ENCODE measurements around the gene RIMS1.

The RIMS1 gene

GRCh38 chr6:71929047-71929446 lies 42.7 kb downstream of the RIMS1 start:
- no peaks in the 10 kb centered on the region for H3K9me3 ChIP-seq (ENCODE audit: insufficient read depth, low read length)
- H3K9ac ChIP-seq (ENCODE audit: low read length), result no peak overlapping the region
- no peak overlapping the region for H2AFZ ChIP-seq (ENCODE audit: low read depth, low read length)
- no peaks in the 10 kb centered on the region for H4K20me1 ChIP-seq (ENCODE audit: insufficient read depth, low read length)
- no peak overlapping the region for H3K27ac ChIP-seq (ENCODE audit: low read length)
- H3K36me3 ChIP-seq (replicated peaks; ENCODE audit: low read depth, low read length), result no peaks in the 10 kb centered on the region
- H3K4me1 ChIP-seq (ENCODE audit: low read length), result no peaks in the 10 kb centered on the region
- H3K4me3 ChIP-seq (ENCODE audit: low read length), result no peak overlapping the region
- TF ChIP-seq CTCF (IDR thresholded peaks at IDR 0.05; ENCODE audit: low read depth, low read length), result no peak
- no peak for TF ChIP-seq EZH2phosphoT487 (IDR thresholded peaks at IDR 0.05; ENCODE audit: low read depth)
- H3K4me2 ChIP-seq (ENCODE audit: low read length), result no peak overlapping the region
- no peaks in the 10 kb centered on the region for H3K27me3 ChIP-seq (ENCODE audit: low read depth, low read length)
- H3K79me2 ChIP-seq (ENCODE audit: low read length), result no peaks in the 10 kb centered on the region

- Histone ChIP-seq H3K4me3 (ENCODE audit: low read length) (no peak overlapping the region), H3K27me3 (ENCODE audit: low read depth, low read length) (no peaks in the 10 kb centered on the region), H3K9ac (ENCODE audit: low read length) (no peak overlapping the region), H4K20me1 (ENCODE audit: insufficient read depth, low read length) (no peaks in the 10 kb centered on the region), H3K27ac (ENCODE audit: low read length) (no peak overlapping the region), H3K79me2 (ENCODE audit: low read length) (no peaks in the 10 kb centered on the region), H3K4me2 (ENCODE audit: low read length) (no peak overlapping the region), H2AFZ (ENCODE audit: low read depth, low read length) (no peak overlapping the region), H3K4me1 (ENCODE audit: low read length) (no peaks in the 10 kb centered on the region), H3K9me3 (ENCODE audit: insufficient read depth, low read length) (no peaks in the 10 kb centered on the region), H3K36me3 (replicated peaks; ENCODE audit: low read depth, low read length) (no peaks in the 10 kb centered on the region)
- no peak for TF ChIP-seq EZH2phosphoT487 (IDR thresholded peaks at IDR 0.05; ENCODE audit: low read depth)
- TF ChIP-seq CTCF (IDR thresholded peaks at IDR 0.05; ENCODE audit: low read depth, low read length), result no peak
Measured at GRCh38 chr6:71933881-71934280, 47.5 kb downstream of the RIMS1 start.

GRCh38 chr6:71965404-71965803 lies 79.1 kb downstream of the RIMS1 start:
- Histone ChIP-seq H3K79me2 (ENCODE audit: low read length) (no peaks in the 10 kb centered on the region), H3K4me3 (ENCODE audit: low read length) (no peak overlapping the region), H3K27me3 (ENCODE audit: low read depth, low read length) (no peaks in the 10 kb centered on the region), H3K27ac (ENCODE audit: low read length) (no peak overlapping the region), H3K9ac (ENCODE audit: low read length) (no peak overlapping the region), H2AFZ (ENCODE audit: low read depth, low read length) (no peak overlapping the region), H3K9me3 (ENCODE audit: insufficient read depth, low read length) (no peaks in the 10 kb centered on the region), H3K4me2 (ENCODE audit: low read length) (no peak overlapping the region), H4K20me1 (ENCODE audit: insufficient read depth, low read length) (no peaks in the 10 kb centered on the region), H3K36me3 (replicated peaks; ENCODE audit: low read depth, low read length) (no peaks in the 10 kb centered on the region), H3K4me1 (ENCODE audit: low read length) (peaks cover 4% of the 10 kb centered on the region; the same call in 1 of the 2 replicates)
- TF ChIP-seq EZH2phosphoT487 (IDR thresholded peaks at IDR 0.05; ENCODE audit: low read depth) (no peak), CTCF (IDR thresholded peaks at IDR 0.05; ENCODE audit: low read depth, low read length) (no peak)

GRCh38 chr6:71967436-71967835 lies 81.1 kb downstream of the RIMS1 start:
- no peak overlapping the region for H2AFZ ChIP-seq (ENCODE audit: low read depth, low read length)
- TF ChIP-seq EZH2phosphoT487 (IDR thresholded peaks at IDR 0.05; ENCODE audit: low read depth) (no peak), CTCF (IDR thresholded peaks at IDR 0.05; ENCODE audit: low read depth, low read length) (no peak)
- no peaks in the 10 kb centered on the region for H4K20me1 ChIP-seq (ENCODE audit: insufficient read depth, low read length)
- no peaks in the 10 kb centered on the region for H3K79me2 ChIP-seq (ENCODE audit: low read length)
- H3K4me3 ChIP-seq (ENCODE audit: low read length), result no peak overlapping the region
- no peaks in the 10 kb centered on the region for H3K4me1 ChIP-seq (ENCODE audit: low read length)
- H3K27ac ChIP-seq (ENCODE audit: low read length), result no peak overlapping the region
- no peak overlapping the region for H3K4me2 ChIP-seq (ENCODE audit: low read length)
- no peaks in the 10 kb centered on the region for H3K36me3 ChIP-seq (replicated peaks; ENCODE audit: low read depth, low read length)
- H3K27me3 ChIP-seq (ENCODE audit: low read depth, low read length), result no peaks in the 10 kb centered on the region
- H3K9ac ChIP-seq (ENCODE audit: low read length), result no peak overlapping the region
- H3K9me3 ChIP-seq (ENCODE audit: insufficient read depth, low read length), result no peaks in the 10 kb centered on the region

Measured in OCI-LY3 (cell line).